Activated CD8-positive, alpha-beta memory T cell treated with anti-CD3 and anti-CD28 coated beads, Interleukin-2, amount 50 U/mL, for 24 hours (primary cell): Measurements from ENCODE around the gene PTPRN2.
"Not testable (repeated sequence)": the region's sequence is repeated elsewhere in the genome, so short reads cannot be mapped to it uniquely, and the experiment has no call there.

Source experiments
- DNase-seq: peaks from one replicate; pipeline ENCODE4 v3.0.0-alpha.2; 2020; ENCODE audit errors: extremely low read depth

The PTPRN2 gene

DNA sequence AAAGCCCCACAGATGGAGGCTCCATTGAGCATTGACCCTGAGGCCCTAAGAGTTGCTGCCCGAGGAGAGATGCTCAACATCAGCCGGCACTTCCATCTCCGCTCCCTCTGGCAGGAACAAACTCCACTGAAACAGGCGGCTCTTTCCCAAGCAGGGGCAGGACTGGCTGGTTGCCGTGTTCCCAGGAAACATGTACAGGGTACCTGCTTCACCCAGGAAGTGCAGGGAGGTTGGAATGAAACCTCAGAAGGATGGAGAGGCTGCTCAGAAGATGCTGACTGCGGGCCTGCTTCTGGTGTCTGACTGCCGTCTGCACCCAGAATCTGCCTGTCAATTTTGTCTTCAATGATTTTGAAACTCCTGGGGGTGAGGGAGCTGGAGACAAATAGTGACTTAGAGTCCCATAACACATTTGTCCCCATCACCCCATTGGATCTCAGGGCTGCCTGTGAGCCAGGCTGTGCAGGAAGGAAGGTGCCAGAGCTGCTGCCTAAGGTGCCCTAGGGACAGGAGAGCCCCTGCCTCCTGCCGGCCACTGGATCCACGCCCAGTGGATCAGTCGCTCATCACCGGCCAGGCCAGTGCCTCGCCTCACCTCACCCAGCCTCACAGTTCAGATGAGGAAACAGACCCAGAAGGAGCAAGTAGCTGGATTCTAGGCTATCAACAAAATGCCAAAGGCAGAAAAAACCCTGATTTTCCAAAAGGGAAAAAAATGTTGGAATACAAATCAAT lies 237.3 kb downstream of the PTPRN2 start:
- no peak for DNase-seq

DNA sequence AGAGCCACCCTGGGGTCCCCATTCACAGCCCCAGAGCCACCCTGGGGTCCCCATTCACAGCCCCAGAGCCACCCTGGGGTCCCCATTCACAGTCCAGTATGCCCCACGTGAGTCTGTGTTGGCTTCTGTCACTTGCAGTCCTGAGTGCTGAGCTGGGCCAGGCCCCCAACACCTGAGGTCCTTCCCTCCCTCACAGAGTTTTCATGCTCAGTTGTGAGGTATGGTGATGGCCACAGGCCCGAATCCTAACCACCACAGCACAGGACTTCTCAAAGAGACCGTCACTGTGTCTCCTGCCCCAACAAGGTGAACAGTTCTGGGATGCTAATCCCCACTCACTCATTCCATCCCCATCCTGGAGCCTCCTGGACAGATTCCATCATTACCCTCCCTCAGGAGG lies 239.2 kb downstream of the PTPRN2 start:
- no peak for DNase-seq

DNA sequence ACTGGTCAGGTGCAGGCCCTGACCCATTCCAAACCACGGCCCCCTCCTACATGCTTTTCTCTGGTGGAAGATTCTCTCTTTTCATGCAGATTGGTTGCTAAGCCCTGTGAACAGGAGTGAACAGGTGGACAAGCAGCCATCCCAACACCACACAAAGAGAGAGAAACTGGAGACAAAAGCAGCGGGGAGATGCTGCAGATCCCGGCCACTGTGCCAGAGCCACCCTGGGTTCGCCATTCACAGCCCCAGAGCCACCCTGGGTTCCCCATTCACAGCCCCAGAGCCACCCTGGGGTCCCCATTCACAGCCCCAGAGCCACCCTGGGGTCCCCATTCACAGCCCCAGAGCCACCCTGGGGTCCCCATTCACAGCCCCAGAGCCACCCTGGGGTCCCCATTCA lies 239.6 kb downstream of the PTPRN2 start:
- DNase-seq: not testable (repeated sequence)

- DNase-seq: no peak
Measured at GRCh38 chr7:158345731-158346130, 241.9 kb downstream of the PTPRN2 start.

DNA sequence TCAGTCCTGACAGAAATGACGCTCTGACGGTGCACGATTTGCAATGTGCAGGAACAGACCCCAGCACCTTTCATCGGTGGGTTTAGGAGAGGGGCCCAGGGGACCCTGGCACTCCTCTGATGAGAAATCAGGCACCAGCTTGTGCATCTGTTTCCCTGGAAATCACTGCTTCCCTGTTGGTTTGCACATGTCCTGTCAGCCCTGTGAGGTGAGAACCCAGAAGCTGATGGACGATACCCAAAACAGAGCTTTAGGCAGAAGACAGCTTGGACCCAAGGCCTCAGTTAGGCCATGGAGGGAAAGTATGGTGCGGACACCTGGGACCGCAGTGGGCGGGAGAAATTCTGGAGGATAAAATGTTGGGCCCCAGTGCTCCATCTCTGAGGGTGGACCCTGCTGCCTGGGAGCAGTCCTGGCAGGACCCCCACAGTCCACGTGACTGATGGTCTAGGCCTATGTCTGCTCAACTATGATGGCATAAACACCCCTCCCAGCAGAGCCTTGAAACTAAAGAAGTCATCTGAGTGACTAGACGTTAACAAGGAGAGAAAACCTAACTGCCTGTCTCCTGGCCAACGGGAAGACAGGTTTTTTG lies 242.8 kb downstream of the PTPRN2 start:
- DNase-seq: no peak

GRCh38 chr7:158343936-158344455 lies 243.6 kb downstream of the PTPRN2 start:
- no peak for DNase-seq

GRCh38 chr7:158343526-158343925 lies 244.1 kb downstream of the PTPRN2 start:
- DNase-seq: no peak

- DNase-seq: not testable (repeated sequence)
Measured at GRCh38 chr7:158341097-158341496, 246.5 kb downstream of the PTPRN2 start.

DNA sequence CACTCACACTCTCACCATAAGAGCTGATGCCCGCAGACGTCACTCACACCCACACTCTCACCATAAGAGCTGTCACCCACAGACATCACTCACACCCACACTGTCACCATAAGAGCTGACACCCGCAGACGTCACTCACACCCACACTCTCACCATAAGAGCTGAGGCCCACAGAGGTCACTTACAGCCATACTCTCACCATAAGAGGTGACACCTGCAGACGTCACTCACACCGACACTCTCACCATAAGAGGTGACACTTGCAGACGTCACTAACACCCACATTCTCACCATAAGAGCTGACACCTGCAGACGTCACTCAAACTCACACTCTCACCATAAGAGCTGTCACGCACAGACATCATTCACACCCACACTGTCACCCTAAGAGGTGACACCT lies 250.7 kb downstream of the PTPRN2 start:
- DNase-seq: not testable (repeated sequence)

GRCh38 chr7:158332516-158332915 lies 255.1 kb downstream of the PTPRN2 start:
- not testable (repeated sequence) for DNase-seq

- DNase-seq: not testable (repeated sequence)
Measured at GRCh38 chr7:158331826-158332450, 255.7 kb downstream of the PTPRN2 start.

DNA sequence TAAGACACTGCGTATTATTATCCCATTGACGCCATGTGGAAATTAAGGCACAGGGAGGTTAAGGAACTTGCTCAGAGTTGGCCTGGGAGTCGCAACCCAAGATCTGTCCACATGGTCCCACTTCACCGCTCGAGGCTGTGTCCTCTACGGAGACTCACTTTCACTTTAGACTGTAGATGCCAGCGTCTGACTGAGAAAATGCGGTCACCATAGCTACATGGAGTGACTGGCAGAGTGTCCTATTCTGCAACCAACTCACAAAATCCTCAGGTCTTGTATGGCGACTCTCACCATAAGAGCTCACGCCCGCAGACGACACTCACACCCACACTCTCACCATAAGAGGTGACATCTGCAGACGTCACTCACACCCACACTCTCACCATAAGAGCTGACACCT lies 257.9 kb downstream of the PTPRN2 start:
- DNase-seq: no peak

GRCh38 chr7:158329014-158329610 lies 258.5 kb downstream of the PTPRN2 start:
- no peak for DNase-seq

DNA sequence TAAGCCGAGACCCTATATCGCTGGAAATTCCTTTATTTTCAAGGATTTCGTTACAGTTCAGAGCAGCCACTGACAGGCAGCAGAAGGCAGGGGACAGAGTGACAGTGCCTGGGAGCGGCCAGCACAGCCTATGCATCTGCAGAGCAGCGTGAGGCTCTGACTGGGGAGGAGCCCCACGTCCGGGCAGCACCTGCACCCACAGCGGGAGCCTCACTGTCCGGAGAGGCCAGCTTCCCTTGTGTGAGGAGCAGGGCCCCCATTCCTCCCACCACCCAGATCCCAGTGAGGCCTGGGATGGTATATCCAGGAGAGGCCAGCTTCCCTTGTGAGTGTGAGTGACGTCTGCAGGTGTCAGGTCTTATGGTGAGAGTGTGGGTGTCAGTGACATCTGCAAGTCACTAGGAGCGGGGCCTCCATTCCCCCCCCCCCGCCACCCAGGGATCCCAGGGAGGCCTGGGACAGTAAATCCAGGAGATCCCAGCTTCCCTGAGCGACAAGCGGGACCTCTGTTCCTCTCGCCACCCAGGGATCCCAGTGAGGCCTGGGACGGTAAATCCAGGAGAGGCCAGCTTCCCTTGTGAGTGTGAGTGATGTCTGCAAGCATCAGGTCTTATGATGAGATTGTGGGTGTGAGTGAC lies 259.1 kb downstream of the PTPRN2 start:
- no peak for DNase-seq

DNA sequence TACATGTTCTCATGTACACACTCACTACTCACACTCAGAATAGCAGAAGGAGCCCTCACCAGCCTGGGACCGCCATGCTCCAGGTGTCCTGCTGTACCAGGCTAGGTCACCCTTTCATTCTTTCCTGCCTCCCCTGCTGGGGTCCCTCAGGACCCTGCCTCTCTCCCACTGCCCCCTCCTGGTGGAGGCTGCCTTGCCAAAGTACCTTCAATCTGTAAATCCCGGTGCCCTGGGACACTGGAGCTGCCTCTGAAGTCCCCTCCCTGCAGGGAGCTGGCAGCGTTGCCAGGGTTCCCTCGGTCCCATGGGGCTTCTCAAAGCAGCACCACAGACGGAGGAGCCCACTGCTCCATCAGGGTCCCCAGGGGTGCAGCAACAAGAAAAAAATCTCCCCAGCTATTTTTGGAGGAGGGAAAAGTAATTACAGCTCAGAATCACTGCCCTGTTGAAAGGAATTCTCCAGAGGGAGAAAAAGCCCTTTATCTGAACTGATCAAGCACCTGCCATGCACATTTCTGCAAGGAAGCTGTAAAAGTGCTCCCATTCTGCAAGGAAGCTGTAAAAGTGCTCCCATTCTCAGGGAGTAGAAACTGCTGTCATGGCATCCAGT lies 259.9 kb downstream of the PTPRN2 start:
- DNase-seq: no peak

GRCh38 chr7:158327012-158327411 lies 260.6 kb downstream of the PTPRN2 start:
- no peak for DNase-seq

GRCh38 chr7:158325530-158326381 lies 261.9 kb downstream of the PTPRN2 start:
- no peak for DNase-seq

- DNase-seq: no peak
Measured at GRCh38 chr7:158324397-158325360, 262.9 kb downstream of the PTPRN2 start.

- no peak for DNase-seq
Measured at GRCh38 chr7:158323741-158324396, 263.8 kb downstream of the PTPRN2 start.
